Amniotic stem cell (primary cell): ENCODE measurements around the gene CRTAC1.

Experiments used
- DNase-seq: peaks from one replicate; lab custom pipeline; 2025; lab: John Stamatoyannopoulos, UW

CRTAC1 gene

DNA sequence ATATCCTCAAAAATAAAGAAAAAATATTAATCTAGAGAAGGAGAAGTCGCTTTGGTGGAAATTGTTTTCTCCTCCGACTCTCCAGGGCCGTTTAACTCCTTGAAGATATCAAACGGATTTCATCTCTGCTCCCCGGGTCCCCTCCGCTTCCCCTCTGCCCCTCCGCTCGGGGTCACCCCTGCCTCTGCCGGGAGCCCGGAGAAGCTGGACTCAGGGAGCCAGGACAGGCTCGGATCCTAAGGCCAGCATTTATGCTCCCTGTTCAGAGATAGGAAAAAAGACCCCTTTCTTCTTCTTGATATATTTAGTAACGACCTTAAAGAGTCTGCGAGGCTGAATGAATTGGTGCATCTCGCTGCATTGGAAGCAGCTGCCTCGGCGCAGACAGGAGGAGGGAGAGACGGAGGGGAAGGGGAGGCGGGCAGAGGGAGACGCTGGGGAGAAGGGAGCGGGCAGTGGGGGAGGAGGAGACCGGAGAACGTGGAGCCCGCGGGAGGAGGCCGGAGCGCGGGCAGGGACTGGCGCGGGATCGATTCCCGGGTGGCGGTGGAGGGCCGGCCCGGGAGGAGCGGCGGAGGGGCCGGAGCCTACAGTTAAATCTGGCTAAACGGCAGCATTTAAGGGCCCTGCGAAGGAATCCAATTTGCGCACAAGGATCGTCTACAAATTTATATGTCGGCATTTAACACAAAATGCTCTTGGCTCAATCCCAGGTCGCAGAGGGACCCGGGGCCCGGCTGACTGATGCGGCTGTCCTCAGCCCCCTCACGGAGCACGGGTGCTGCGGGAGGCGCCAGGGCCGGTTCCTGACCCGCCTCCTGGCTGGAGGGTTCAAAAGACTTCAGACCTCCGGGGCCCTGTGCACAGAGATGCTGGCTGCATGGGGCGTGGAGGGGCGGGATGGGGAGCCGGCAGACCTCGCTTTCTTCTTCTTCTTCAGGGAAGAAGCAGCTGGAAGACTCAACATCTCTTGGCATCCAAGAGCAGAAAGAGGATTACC, 55.6 kb downstream of the CRTAC1 start:
- no peak for DNase-seq

DNA sequence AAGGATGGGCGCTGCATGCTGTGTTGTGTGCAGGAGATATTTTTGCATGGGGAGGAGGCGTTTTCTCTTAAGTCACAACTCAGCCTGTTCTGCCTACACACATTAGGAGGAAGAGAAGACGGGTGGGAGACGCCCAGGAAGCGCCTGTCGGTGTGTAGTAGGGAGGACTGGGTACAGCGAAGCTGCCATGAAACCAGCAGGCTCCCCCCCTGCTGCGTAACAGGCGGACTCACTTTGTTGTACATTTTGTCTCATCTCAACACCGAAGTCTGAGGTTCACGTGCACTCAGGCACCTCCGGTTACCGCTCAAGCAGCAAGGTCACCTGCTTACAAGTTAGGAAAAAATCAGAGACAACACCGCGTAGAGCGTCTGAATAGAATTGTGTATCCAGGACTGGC, 56.3 kb downstream of the CRTAC1 start:
- DNase-seq: no peak

DNA sequence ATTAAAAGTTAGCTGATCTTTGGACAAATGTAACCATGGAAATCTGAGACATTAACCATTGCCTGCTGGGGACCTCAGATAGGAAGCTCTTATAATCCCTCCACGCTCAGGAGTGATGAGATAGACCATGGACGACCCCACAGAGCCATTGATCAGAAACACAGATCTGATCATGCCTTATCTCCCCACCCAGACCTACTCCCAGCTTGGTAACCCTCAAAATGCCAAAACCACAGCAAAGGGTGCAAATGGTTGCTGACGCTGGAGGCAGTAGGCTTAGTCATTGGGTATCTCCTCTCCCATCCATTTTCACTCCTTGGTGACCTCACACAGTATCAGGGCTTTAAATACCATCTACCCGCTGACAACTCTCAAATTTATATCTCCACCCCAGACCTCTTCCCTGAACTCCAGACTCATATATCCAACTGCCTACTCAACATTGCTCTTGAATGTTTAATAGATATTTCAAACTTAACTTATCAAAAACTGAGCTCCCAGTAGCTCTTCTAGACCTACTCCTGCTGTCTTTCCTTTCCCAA, 60.8 kb downstream of the CRTAC1 start:
- no peak for DNase-seq

DNA sequence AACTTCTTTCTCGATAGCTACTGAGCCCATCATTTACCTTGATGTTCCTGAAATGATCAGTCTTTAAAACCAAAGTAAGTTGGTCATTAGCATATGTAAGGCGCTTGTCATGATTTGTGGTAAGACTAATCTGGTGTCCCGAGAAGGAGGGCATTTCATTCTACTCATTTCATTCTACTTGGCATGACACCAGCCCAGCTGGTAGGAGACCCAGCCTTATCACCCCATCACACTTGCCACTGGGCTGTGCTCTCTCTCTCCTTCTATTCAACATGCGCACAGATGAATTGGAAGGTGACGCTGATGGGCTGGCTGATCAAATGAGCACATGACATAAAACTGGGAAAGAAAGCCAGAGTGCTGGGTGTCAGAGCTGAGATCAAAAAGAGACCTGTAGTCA, 65.7 kb downstream of the CRTAC1 start:
- DNase-seq: no peak

DNA sequence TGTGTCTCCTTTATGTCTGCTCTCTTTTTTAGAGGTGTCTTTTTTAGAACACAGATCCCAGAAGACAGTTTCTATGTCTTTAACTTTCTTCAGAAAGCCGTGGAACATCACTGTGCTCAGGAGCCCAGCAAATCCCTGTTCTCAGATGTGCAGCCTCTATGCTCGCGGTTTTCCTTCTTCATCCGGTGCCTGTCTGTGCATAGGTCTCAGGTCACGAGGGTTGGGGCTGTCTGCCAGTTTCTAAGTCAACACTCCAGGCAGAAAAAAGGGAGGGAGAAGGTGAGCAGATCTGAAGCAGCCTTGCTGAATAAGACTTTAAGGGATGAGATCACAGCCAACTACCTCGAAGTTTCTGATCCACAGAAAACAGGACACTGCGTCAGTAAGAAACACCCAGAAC, 68.5 kb downstream of the CRTAC1 start:
- no peak for DNase-seq

DNA sequence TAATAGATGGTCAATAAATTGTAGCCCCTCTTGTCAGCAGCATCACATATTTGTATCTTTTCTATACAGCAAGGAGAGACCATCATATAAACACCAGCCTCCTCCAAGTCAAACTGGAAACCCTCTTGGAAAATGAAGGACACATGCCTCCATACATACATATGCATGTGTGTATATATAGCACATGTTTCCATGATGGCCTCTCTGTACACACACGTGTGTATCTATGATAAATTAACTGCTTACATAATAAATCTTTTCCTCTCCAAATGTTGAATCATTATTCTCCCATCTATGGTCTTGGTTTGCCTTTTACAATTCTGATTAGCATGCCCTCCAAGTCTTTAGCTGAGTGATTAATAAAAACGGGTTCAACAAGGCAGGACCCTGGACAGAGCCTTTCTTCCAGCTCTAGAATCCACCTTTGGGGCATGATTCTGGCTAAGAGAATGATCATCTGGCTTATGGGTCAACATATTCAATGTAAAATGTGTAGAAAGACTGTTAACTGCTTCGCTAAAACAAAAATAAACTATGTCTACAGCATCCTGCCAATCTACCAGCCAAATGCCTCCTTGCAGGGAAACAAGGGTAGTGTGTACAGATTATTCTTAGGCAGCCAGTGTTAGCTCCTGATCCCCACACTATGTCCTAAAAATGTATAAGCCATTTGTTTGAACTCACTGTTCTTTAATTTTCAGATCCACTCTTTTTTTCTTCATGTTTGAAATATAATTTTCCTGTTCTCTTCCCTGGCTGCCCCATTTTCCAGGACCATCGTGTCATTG, 70.0 kb downstream of the CRTAC1 start:
- no peak for DNase-seq

DNA sequence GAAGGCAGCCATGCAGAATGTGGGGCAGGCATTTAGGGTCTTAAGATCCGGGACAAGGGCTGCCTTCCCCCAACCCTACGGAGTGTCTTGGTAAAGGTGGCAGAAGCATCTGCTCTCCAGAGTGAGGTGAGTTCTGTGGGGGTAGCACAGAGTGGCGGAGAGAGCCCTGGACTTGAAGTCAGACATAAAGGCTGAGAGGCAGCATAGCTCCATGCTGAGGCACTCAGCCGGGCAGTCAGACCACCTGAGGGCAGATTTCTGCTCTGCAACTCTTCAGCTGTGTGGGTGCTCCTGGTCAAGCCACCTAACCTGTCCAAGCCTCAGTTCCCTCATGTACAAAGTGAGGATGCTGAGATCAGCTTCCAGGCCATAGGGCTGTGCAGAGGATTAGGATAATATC, 81.0 kb downstream of the CRTAC1 start:
- DNase-seq: no peak

DNA sequence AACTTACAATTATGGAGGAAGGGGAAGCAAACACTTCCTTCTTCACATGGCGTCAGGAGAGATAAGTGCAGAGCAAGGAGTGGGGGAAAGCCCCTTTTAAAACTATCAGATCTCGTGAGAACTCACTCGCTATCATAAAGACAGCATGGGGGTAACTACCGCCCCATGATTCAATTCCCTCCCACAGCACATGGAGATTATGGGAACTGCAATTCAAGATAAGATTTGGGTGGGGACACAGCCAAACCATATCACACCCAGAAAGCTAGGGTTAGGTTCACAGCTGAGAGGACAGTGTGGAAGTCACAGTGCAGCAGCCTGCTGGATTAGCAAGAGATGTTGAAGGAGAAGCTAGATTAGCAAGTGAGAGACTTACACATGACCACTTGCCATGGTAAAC, 81.6 kb downstream of the CRTAC1 start:
- DNase-seq: no peak

DNA sequence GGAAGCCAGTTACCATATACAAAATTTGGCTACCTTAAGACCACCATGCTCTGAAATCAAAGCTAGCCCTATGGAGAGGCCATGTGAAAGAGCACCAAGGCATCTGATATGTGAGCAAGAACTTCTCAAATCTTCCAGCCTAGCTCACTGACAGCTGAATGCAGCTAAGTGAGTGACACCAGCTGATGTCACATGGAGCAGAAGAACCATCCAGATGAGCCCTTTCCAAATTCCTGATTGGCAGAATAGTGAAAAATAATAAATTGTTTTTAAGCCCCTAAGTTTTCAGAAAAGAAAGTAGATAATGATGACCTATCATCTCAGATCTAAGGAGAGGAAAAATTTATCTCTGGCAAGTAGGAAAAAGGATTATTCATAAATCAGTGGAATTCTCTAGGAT, 85.6 kb downstream of the CRTAC1 start:
- no peak for DNase-seq

DNA sequence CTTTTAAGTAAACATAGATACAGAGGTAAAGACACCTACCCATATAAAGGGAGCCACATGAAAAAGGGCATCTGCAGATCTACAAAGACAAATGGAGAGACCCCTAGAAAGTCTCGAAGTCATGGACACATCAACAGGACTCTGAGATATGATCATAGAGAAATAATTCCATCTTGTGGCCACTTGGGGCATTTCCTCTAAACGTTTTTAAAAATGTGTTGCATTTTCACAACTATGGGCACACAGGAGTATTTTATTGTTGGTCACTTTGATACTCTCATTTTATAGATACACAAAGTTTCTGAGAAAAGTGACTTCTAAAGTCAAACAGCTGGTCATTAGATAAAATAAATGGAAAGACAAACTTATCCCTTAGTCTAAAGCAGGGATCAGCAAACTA, 87.1 kb downstream of the CRTAC1 start:
- DNase-seq: no peak

DNA sequence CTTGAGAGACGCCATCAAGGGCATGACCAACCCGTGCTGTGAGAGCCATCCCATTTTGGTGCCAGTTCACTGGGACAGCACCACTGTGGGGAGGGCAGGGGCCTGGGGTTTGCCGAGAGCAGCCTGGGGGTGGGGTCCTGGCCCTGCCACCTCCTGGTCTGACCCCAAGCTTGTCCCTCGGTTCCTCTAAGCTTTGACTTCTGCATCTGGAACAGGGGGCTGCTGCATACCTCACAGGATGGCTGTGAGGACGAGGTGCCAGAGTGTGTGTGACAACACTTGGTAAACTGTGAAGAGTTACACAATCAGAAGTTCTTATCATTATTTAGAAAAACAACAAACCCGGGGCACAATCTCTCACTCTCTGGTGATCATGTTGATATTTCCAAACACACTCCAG, 89.9 kb downstream of the CRTAC1 start:
- DNase-seq: no peak

DNA sequence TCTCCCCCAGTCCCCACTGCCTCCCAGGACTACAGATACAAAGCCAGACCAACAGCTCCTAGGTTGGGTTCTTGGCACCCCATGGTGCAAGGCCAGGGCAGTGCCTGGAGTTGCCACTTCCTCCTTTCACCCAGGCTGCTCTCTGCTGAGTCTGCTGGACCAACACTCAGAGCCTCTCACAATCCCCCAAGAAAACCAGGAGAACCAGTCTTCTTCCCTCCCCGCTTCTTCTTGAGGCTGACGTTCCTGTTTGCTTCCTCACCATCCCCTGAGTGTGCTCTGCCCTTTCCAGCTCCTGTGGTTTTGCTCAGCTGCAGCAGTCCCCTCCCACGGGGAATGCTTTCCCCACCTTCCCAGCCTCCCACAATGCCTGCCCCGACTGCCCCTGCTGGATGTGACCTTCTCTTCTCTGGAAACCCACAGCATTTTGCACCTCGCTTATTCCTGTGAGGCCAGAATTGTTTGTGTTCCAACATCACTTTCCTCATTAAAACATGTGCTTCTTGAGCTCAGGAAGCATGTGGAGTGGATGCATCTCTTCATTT, 90.9 kb downstream of the CRTAC1 start:
- no peak for DNase-seq

DNA sequence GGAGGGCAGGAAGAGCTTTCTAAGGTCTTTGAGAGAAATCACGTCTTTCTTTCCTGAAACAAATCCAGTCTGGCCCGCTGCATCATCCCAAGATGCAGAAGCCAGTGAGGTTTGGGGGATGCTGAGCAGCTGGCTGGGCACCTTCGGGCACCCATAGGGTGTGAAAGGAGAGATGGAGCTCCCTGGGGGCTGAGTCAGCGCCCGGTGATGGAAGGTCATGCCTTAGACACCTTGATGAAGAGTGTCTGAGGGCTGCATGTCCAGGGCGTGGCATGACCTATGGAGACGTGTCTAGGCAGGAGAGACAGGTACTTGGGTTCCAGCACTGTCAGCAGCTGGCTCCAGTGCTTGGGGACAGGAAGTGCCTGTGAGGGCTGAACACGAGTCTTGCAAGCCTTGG, 92.5 kb downstream of the CRTAC1 start:
- DNase-seq: no peak

DNA sequence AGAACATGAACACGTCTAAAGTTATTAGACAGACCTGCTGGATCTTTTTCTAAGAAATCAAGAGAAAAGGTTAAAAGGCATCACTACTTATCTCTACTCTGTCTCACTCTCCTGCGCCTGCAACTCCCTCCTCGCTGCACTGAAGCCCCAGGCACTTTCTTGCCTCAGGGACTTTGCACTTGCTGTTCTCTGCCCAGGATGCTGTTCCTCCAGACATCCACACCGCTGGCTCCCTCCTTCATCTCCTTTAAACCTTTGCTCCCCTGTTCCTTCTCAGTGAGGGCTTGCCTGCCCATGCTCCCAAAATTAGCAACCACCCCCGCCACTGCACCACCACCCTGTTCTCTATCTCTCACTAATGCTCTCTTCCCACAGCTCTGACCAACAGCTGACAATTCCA, 93.4 kb downstream of the CRTAC1 start:
- no peak for DNase-seq

DNA sequence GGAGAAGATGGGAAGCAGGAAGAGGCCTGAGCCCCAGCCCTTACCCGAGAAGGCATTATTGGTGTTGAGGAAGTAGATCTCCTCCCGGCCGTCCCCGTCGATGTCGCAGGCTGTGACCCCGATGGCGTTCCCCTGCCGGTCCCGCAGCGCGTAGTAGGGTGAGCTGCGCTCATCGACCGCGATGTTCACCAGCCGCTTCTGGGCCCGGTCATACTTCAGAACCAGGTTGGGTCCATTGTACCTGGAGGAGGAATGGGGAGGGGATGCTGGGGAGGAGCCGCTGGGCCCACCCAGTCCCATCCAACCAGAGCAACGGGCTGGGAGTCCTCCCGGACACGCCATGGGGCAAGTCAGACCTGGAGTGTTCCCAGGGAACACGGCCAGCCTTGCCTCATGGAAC, 94.3 kb downstream of the CRTAC1 start:
- no peak for DNase-seq

DNA sequence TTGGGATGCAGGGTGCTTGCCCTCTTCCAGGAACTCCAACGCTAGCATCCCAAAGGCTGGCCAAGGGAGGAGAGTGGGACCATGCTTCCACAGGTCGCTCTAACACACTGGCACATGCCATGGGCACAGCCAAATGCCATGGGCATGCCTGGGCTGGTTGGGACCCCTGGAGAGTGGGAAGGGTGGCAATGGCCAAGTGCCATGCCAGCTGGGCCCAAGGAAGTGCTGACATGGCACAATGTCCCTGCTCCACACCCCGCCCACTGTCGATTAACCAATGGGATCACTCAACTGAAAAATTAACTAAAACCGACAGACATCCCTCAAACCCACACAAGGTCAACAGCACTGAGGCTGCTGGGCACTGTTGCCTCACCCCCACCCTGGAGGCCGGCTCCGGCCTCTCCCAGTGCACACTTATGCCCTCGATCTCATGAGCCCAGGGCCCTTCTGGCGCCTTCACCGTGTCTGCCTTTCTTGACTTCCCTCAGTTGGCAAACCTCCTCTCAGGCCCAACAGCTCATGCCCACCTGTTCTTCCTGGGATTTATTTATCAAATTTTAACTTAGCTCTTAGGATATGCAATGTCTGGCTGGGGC, 97.4 kb downstream of the CRTAC1 start:
- no peak for DNase-seq

DNA sequence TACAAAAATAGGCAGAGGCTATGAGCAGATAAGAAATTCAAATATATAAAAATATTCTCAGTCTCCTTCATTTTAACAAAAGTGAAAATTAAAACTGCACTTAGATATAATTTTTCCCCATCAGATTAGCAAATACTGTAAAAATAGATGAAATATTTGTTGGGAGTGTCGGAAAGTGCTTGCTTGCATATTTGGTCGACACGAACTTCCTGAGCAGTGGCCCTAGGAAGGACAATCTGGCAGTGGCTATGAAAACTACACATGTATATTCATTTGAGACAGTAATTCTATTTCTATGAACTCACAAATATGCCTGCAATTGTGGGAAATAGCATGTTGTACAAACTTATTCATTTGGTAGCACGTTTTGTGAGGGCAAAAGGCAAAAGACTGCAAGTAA, 99.4 kb downstream of the CRTAC1 start:
- no peak for DNase-seq

DNA sequence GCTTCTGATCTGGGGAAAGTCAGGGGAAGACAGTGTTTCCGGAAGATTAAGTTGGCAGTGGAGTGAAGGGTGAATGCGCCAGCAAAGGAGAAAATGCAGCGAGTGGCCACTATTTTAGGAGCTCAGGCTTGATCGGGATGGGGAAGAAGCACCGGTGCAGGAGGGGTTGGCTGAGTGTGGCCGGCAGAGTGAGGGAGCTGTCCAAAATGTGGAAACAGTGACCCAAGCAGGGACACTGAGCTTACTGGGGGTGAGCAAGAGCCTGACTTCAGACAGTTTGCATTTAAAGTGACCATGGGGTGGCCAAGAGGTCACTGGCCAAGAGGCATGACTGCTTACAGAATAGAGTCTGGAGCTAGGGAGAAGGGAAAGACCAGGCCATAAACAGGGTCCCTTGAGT, 101.5 kb downstream of the CRTAC1 start:
- no peak for DNase-seq

DNA sequence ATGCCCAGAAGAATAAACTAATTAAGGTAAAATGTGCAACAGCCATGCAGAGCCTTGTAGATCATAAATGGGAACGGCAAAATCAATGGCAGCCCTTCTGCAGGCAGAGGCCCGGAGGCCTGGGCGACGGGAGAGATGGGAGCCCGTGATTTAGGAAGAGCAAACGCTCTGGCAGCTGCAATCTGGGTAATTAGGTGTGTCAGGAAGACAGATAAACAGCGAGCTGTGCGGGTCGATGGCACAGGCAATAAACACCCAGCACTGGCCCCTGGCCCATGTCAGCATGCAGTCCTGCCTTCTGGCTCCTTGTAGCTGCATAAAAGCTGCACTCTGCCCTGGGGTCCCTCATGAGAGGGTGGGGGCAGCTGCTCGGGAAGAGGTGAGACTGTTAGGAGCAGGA, 102.8 kb downstream of the CRTAC1 start:
- DNase-seq: no peak

DNA sequence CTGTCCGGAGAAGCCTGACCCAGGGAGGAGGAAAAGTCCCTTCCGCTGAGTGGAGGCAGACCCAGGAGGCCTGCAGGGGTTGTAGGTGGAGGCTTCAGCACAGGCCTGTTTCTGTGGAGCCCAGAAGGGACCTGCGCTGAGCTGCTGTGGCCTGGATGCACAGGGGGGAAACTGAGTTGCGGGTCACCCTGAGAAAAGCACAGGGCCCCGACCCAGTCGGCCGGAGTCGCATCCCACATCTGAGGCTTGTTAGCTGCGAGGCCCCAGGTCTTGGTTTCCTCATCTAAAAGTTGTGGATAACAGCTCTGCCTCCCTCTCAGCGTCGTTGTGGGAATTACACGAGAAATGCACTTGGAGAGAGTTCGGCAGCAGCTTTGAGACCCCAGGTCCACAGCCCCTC, 104.4 kb downstream of the CRTAC1 start:
- no peak for DNase-seq

DNA sequence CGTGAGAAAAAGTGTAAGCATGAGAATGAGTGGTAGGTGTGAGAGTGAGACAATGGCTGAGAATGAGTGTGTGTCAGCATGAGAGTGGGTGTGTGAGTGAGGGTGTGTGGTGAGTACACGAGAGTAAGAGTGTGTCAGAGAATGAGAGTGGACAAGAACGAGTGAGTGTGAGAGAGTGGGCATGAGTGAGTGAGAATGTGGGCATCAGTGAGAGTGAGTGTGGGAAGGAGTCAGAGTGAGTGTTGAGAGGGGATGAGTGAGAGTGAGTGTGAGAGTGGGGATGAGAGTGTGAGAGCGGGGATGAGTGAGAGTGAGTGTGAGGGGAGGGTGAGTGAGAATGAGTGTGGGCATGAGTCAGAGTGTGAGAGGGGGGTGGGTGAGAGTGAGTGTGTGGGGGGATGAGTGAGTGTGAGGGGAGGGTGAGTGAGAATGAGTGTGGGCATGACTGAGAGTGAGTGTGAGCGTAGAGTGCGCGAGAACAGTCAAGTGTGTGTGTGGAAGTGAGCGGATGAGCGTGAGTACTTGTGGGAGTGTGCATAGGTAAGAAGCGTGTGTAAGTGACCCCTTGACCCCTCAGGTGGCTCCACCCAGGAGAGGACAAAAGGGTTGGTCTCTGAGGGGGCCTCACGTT, 105.0 kb downstream of the CRTAC1 start:
- DNase-seq: no peak

DNA sequence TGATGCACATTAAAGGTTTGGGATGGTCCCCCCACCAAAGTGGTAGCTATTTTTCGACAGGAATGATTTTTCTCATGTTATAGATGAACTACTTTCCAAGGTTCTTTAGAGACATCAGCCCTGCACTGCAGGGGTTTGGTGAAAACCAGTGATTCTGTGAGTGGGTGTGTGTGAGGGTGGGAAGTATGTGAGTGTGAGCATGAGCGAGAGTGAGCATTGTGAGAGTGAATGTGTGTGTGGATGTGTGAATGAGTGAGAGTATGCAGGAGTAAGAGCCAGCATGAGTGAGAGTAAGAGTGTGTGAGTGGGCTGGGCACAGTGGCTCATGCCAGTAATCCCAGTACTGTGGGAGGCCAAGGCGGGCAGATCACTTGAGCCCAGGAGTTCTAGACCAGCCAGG, 105.7 kb downstream of the CRTAC1 start:
- DNase-seq: no peak
